ENCODE measurements around the gene TEK. TPM values are rescaled to one million over a fixed set of nuclear protein-coding genes. Genes with fewer than 3 reads are reported as not detected.

Gene TEK
- total and polyA plus RNA-seq, 4 experiments from 2014 or later = not detected

GRCh38 chr9:27179245-27179865 lies 70.3 kb downstream of the TEK start:
- Mint-ChIP-seq H3K36me3 (no peaks in the 10 kb centered on the region), H3K9me3 (peaks cover 0 to 12% (median 4%) of the 10 kb centered on the region in 8 donors), H3K4me1 (no peaks in the 10 kb centered on the region), H3K27ac (no peak overlapping the region), H3K4me3 (no peak overlapping the region), H3K27me3 (peaks cover 2% of the 10 kb centered on the region in 2 donors)
- intact Hi-C loops (cut with micrococcal nuclease) = no loop called here
- no peaks in the 10 kb centered on the region for H3K36me3 ChIP-seq (ENCODE audit: insufficient read depth, low read length)
- no peak overlapping the region for H3K4me3 ChIP-seq (ENCODE audit: low read length in 2 of 2)
- POLR2A ChIA-PET (ENCODE audit: partially characterized antibody) = no interaction called here
- CTCF ChIA-PET (ENCODE audit: partially characterized antibody) = no interaction called here
- H3K27me3 ChIP-seq (ENCODE audit: insufficient read depth, low read length) = no peaks in the 10 kb centered on the region
- H3K9me3 ChIP-seq (ENCODE audit: control insufficient read depth in 1 of 2, low read length in 2 of 2) = no peaks in the 10 kb centered on the region
- DNase-seq = no peak
- H3K4me1 ChIP-seq (ENCODE audit: insufficient read depth, low read length) = no peaks in the 10 kb centered on the region
- no peak overlapping the region for H3K27ac ChIP-seq (ENCODE audit: low read depth, low read length)

DNA sequence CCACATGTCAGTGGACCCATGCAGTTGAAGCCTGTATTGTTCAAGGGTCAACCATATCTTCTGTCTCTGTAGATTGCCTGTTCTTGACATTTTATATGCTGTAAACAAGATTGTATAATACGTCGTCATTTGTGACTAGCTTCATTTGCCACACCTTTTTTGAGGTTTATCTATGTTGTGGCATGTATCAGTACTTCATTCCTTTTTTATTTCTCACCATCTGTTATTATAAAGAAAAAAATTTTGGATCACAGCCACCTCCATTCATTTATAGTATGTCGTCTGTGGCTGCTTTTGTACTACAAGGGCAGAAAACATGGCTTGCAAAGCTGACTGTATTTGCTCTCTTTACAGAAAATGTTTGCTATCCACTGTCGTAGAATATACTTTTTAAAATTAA lies 72.4 kb downstream of the TEK start:
- H3K4me3 ChIP-seq (ENCODE audit: low read length in 2 of 2) = no peak overlapping the region
- ChIA-PET CTCF (ENCODE audit: partially characterized antibody) (interaction anchor here (1.5 kb wide), 1 partner anchor 18 kb away, joined by 3 read pairs; no protein-coding TSS in a partner anchor), POLR2A (ENCODE audit: partially characterized antibody) (no interaction called here)
- no peaks in the 10 kb centered on the region for H3K9me3 ChIP-seq (ENCODE audit: control insufficient read depth in 1 of 2, low read length in 2 of 2)
- Mint-ChIP-seq H3K4me3 (no peak overlapping the region), H3K27me3 (peaks cover 2 to 4% of the 10 kb centered on the region in 2 donors), H3K9me3 (peaks cover 0 to 12% (median 3%) of the 10 kb centered on the region in 8 donors), H3K4me1 (no peaks in the 10 kb centered on the region), H3K27ac (no peak overlapping the region), H3K36me3 (no peaks in the 10 kb centered on the region)
- H3K4me1 ChIP-seq (ENCODE audit: insufficient read depth, low read length) = no peaks in the 10 kb centered on the region
- no peak overlapping the region for H3K27ac ChIP-seq (ENCODE audit: low read depth, low read length)
- H3K27me3 ChIP-seq (ENCODE audit: insufficient read depth, low read length) = no peaks in the 10 kb centered on the region
- no peak for DNase-seq
- intact Hi-C loops (cut with micrococcal nuclease) = no loop called here
- H3K36me3 ChIP-seq (ENCODE audit: insufficient read depth, low read length) = no peaks in the 10 kb centered on the region

DNA sequence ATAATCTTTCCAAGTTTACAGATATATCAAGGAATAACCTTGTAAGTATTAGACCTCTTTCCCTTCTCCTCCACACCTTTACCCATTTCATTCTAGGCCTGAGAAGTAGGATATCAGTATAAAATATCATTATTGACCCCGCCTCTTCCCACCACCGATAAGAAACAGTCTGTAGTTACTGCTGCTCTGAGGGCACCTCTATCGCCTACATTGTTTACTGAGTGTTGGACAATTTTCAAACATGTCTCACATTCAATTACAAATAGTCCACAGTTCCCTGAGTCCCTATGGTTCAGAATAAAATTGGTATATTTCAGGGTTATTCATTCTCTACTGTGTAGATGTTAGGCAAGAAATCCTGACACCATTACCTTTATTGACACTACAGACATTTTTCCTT lies 73.4 kb downstream of the TEK start:
- Mint-ChIP-seq H3K4me3 (no peak overlapping the region), H3K9me3 (peaks cover 0 to 12% (median 2%) of the 10 kb centered on the region in 8 donors), H3K27me3 (peaks cover 2 to 4% of the 10 kb centered on the region in 2 donors), H3K27ac (no peak overlapping the region), H3K36me3 (no peaks in the 10 kb centered on the region), H3K4me1 (no peaks in the 10 kb centered on the region)
- Histone ChIP-seq H3K4me3 (ENCODE audit: low read length in 2 of 2) (no peak overlapping the region), H3K9me3 (ENCODE audit: control insufficient read depth in 1 of 2, low read length in 2 of 2) (no peaks in the 10 kb centered on the region), H3K36me3 (ENCODE audit: insufficient read depth, low read length) (no peaks in the 10 kb centered on the region), H3K27me3 (ENCODE audit: insufficient read depth, low read length) (no peaks in the 10 kb centered on the region), H3K27ac (ENCODE audit: low read depth, low read length) (no peak overlapping the region), H3K4me1 (ENCODE audit: insufficient read depth, low read length) (no peaks in the 10 kb centered on the region)
- intact Hi-C loops (cut with micrococcal nuclease) = no loop called here
- CTCF ChIA-PET (ENCODE audit: partially characterized antibody) = interaction anchor here (1.5 kb wide), 1 partner anchor 19 kb away, joined by 3 read pairs; no protein-coding TSS in a partner anchor
- POLR2A ChIA-PET (ENCODE audit: partially characterized antibody) = no interaction called here
- no peak for DNase-seq

DNA sequence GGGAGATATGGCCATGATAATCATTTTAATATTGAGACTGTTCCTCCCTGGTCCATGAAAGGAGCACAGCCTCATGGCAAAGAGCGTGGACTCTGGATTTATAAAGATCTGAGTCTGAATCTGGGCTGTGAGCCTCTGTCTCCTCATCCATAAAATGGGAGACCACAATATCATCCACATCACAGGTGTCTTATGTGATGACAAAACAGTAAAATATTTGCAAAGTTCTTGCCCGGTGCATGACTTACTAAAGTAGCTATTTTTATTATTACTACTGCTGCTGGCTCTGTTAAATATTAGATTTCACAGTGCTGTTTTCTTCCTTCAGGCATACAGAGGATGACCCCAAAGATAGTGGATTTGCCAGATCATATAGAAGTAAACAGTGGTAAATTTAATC lies 74.1 kb downstream of the TEK start:
- no peak overlapping the region for H3K27ac ChIP-seq (ENCODE audit: low read depth, low read length)
- no peaks in the 10 kb centered on the region for H3K27me3 ChIP-seq (ENCODE audit: insufficient read depth, low read length)
- no peak overlapping the region for H3K4me3 Mint-ChIP-seq
- H3K36me3 Mint-ChIP-seq = no peaks in the 10 kb centered on the region
- no peaks in the 10 kb centered on the region for H3K4me1 ChIP-seq (ENCODE audit: insufficient read depth, low read length)
- no peak overlapping the region for H3K4me3 ChIP-seq (ENCODE audit: low read length in 2 of 2)
- no peak overlapping the region for H3K27ac Mint-ChIP-seq
- ChIA-PET CTCF (ENCODE audit: partially characterized antibody) (no interaction called here), POLR2A (ENCODE audit: partially characterized antibody) (no interaction called here)
- peaks cover 2 to 4% of the 10 kb centered on the region in 2 donors for H3K27me3 Mint-ChIP-seq
- H3K36me3 ChIP-seq (ENCODE audit: insufficient read depth, low read length) = no peaks in the 10 kb centered on the region
- H3K4me1 Mint-ChIP-seq = no peaks in the 10 kb centered on the region
- H3K9me3 Mint-ChIP-seq = peaks cover 0 to 7% (median 1%) of the 10 kb centered on the region in 8 donors
- intact Hi-C loops (cut with micrococcal nuclease) = no loop called here
- H3K9me3 ChIP-seq (ENCODE audit: control insufficient read depth in 1 of 2, low read length in 2 of 2) = no peaks in the 10 kb centered on the region
- no peak for DNase-seq

GRCh38 chr9:27183701-27184100 lies 74.7 kb downstream of the TEK start:
- peaks cover 0 to 4% (median under 1%) of the 10 kb centered on the region in 8 donors for H3K9me3 Mint-ChIP-seq
- H3K4me1 Mint-ChIP-seq = no peaks in the 10 kb centered on the region

DNA sequence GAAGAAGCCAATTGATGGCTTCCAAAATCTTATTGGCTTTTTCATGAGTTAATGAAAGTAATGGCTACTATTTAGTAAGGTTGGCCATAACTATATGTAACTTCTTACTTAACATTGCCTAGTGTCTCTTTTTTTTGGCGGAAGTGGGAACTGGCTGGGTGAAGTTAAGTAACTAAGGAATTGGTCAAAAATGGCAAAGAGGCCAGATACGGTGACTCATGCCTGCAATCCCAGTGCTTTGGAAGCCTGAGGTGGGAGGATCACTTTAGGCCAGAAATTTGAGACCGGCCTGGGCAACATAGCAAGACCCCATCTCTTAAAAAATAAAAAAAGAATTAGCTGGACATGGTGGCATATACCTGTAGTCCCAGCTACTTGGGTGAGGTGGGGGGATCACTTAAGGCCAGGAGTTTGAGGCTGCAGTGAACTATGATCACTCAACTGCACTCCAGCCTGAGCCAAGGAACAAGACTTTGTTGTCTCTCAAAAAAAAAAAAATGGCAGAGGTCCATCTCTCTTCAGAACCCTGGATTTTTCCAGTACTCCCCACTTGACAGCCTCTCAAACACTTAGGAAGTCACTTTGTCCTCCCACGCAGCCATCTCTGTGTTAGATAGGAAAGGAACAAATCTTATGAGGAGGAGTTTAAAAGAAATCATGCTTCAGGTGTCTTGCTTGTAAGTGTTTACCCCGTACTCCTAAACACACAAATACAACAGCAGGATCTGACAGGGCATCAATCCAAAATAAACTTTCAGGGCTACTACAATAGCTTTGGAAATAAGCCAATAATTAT lies 75.7 kb downstream of the TEK start:
- ChIA-PET POLR2A (ENCODE audit: partially characterized antibody) (no interaction called here), CTCF (ENCODE audit: partially characterized antibody) (interaction anchor here (1.0 kb wide), 1 partner anchor 28 kb away, joined by 3 read pairs; no protein-coding TSS in a partner anchor)
- intact Hi-C loops (cut with micrococcal nuclease) = no loop called here

More at GRCh38 chr9:27183701-27184100, 74.7 kb downstream of the TEK start:
- ChIA-PET POLR2A (ENCODE audit: partially characterized antibody) (no interaction called here), CTCF (ENCODE audit: partially characterized antibody) (no interaction called here)
- Mint-ChIP-seq H3K36me3 (no peaks in the 10 kb centered on the region), H3K4me3 (no peak overlapping the region), H3K27ac (no peak overlapping the region), H3K27me3 (peaks cover 2 to 4% of the 10 kb centered on the region in 2 donors)
- Histone ChIP-seq H3K27ac (ENCODE audit: low read depth, low read length) (no peak overlapping the region), H3K27me3 (ENCODE audit: insufficient read depth, low read length) (no peaks in the 10 kb centered on the region), H3K9me3 (ENCODE audit: control insufficient read depth in 1 of 2, low read length in 2 of 2) (no peaks in the 10 kb centered on the region), H3K36me3 (ENCODE audit: insufficient read depth, low read length) (no peaks in the 10 kb centered on the region), H3K4me1 (ENCODE audit: insufficient read depth, low read length) (no peaks in the 10 kb centered on the region), H3K4me3 (ENCODE audit: low read length in 2 of 2) (no peak overlapping the region)
- DNase-seq = no peak
- intact Hi-C loops (cut with micrococcal nuclease) = no loop called here

DNA sequence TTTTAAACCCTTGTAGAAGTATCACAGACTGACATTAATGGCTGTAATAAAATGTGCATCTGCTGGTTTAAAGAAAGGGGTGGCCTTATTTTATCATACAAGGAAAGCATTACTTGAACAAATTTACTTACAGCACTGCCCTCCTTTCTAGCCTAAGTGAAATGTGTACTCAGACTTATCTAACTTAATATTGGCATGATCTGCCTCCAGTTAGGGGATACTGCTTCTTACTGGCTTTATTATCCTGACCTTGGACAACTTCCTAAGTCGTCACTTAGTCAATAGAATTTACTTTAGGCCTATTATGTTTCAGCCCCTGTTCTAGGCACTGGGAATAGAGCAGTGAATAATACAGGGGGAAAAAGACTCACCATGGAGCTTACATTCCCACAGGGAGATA lies 79.4 kb downstream of the TEK start:
- no peaks in the 10 kb centered on the region for H3K36me3 Mint-ChIP-seq
- H3K27me3 Mint-ChIP-seq = peaks cover 0 to 2% of the 10 kb centered on the region in 2 donors
- ChIA-PET POLR2A (ENCODE audit: partially characterized antibody) (no interaction called here), CTCF (ENCODE audit: partially characterized antibody) (no interaction called here)
- DNase-seq = no peak
- H3K36me3 ChIP-seq (ENCODE audit: insufficient read depth, low read length) = no peaks in the 10 kb centered on the region
- H3K27me3 ChIP-seq (ENCODE audit: insufficient read depth, low read length) = no peaks in the 10 kb centered on the region
- H3K4me1 ChIP-seq (ENCODE audit: insufficient read depth, low read length) = no peaks in the 10 kb centered on the region
- no peak overlapping the region for H3K4me3 Mint-ChIP-seq
- H3K4me1 Mint-ChIP-seq = no peaks in the 10 kb centered on the region
- no peak overlapping the region for H3K27ac ChIP-seq (ENCODE audit: low read depth, low read length)
- no peaks in the 10 kb centered on the region for H3K9me3 ChIP-seq (ENCODE audit: control insufficient read depth in 1 of 2, low read length in 2 of 2)
- H3K4me3 ChIP-seq (ENCODE audit: low read length in 2 of 2) = no peak overlapping the region
- no peaks in the 10 kb centered on the region for H3K9me3 Mint-ChIP-seq
- intact Hi-C loops (cut with micrococcal nuclease) = no loop called here
- H3K27ac Mint-ChIP-seq = no peak overlapping the region

More for the DNA sequence above, 75.7 kb downstream of the TEK start:
- no peaks in the 10 kb centered on the region for H3K9me3 ChIP-seq (ENCODE audit: control insufficient read depth in 1 of 2, low read length in 2 of 2)
- H3K27me3 Mint-ChIP-seq = peaks cover 2% of the 10 kb centered on the region in 2 donors
- H3K36me3 Mint-ChIP-seq = no peaks in the 10 kb centered on the region
- H3K4me3 Mint-ChIP-seq = no peak overlapping the region
- H3K27ac ChIP-seq (ENCODE audit: low read depth, low read length) = no peak overlapping the region
- peaks cover 0 to 3% (median 0%) of the 10 kb centered on the region in 8 donors for H3K9me3 Mint-ChIP-seq
- H3K27ac Mint-ChIP-seq = no peak overlapping the region
- no peaks in the 10 kb centered on the region for H3K4me1 Mint-ChIP-seq
- H3K36me3 ChIP-seq (ENCODE audit: insufficient read depth, low read length) = no peaks in the 10 kb centered on the region
- no peak for DNase-seq
- H3K4me3 ChIP-seq (ENCODE audit: low read length in 2 of 2) = no peak overlapping the region
- no peaks in the 10 kb centered on the region for H3K27me3 ChIP-seq (ENCODE audit: insufficient read depth, low read length)
- H3K4me1 ChIP-seq (ENCODE audit: insufficient read depth, low read length) = no peaks in the 10 kb centered on the region
